ENCODE data around the gene MSL3. TPM values are rescaled to one million over a fixed set of nuclear protein-coding genes. Genes with fewer than 3 reads are reported as not detected.
A peak's percentile ranks its signal among the peaks of the same experiment; 100 is the strongest.

Gene MSL3
- total RNA-seq, 1 donor from 2014 or later: 34.9 TPM

DNA sequence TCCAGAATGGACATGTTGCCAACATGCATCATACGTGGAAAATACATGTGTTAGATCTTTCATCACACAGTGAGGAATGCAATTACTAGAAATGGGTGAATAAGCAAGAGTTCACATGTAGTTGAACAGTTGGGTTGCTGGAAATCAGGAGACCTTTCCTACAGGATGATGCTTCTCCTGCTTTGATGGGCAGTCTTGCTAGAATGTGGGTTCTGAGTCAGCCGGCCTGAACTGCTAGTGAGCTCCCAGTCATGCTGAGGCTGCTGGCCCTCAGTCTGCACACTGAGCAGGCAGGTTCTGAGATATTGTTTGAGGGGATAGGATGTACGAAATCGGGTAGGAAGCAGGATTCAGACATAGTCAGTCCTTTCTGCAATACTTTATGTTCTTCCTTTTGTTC is 20.2 kb downstream of the MSL3 start:
- no peak for ATAC-seq
- TF ChIP-seq, protein P1, sequence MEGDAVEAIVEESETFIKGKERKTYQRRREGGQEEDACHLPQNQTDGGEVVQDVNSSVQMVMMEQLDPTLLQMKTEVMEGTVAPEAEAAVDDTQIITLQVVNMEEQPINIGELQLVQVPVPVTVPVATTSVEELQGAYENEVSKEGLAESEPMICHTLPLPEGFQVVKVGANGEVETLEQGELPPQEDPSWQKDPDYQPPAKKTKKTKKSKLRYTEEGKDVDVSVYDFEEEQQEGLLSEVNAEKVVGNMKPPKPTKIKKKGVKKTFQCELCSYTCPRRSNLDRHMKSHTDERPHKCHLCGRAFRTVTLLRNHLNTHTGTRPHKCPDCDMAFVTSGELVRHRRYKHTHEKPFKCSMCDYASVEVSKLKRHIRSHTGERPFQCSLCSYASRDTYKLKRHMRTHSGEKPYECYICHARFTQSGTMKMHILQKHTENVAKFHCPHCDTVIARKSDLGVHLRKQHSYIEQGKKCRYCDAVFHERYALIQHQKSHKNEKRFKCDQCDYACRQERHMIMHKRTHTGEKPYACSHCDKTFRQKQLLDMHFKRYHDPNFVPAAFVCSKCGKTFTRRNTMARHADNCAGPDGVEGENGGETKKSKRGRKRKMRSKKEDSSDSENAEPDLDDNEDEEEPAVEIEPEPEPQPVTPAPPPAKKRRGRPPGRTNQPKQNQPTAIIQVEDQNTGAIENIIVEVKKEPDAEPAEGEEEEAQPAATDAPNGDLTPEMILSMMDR (IDR thresholded peaks at IDR 0.05): no peak
- no peak overlapping the region for H3K27ac ChIP-seq
- H3K9me3 ChIP-seq: no peaks in the 10 kb centered on the region
- peaks cover 22% of the 10 kb centered on the region for H3K36me3 ChIP-seq
- no peaks in the 10 kb centered on the region for H3K4me1 ChIP-seq
- no peaks in the 10 kb centered on the region for H3K27me3 ChIP-seq (ENCODE audit: low read depth)
- DNase-seq: no peak
- no peak overlapping the region for H3K4me3 ChIP-seq
- intact Hi-C loops (cut with DNase I): no loop called here

DNA sequence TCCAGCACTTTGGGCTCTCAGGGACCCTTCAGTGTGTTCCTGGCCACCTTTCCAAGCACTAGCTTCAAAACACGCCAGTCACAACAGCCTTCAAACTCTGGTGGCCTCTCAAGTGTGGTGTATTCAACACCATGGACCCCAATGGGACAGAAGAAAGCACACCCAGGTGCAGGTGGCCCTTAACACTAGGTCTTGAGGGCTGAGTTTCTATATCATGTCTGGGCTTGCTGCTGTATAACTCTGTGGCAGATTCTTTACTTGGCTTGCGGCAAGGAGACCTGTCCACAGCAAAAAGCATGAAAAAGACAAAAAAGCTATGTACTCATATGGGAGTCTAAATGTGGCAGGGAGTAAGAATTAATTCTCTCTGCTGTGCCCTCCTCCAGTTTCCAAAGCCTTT is 23.1 kb downstream of the MSL3 start:
- intact Hi-C loops (cut with DNase I): no loop called here
- Histone ChIP-seq H3K9me3 (no peaks in the 10 kb centered on the region), H3K36me3 (peaks cover 6% of the 10 kb centered on the region), H3K27me3 (ENCODE audit: low read depth) (no peaks in the 10 kb centered on the region), H3K4me3 (no peak overlapping the region), H3K4me1 (no peaks in the 10 kb centered on the region), H3K27ac (no peak overlapping the region)
- no peak for ATAC-seq
- no peak for DNase-seq
- TF ChIP-seq, protein P1 (IDR thresholded peaks at IDR 0.05): no peak

DNA sequence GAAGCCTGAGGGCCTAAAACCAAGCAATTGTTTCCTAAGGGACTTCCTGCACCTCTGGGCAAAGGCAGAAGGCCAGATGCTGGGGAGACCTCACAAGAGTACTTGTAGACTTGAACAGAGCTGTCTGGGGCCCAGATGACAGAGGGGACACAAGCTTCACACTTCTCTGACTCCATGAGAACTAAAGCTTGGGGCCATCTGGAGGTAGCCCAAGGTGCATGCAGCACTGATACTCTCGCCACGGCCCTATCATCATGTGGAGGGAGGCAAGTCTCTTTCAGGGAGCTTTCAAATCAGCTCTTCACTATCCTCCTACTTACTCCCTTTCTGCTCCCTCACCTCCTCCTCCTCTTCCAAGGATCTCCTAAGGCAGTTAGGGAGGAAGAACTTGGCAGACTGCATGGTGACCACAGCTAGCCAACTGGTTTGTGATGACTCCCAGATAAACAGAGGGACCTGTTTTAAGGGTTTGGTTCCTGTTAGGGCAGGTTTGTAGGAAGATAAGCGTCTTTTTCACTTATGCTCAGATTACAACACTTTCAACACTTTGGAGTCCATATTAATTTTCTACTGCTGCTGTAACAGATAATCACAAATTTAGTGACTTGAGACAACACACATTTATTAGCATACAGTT is 23.8 kb downstream of the MSL3 start:
- H3K9me3 ChIP-seq: no peaks in the 10 kb centered on the region
- H3K27me3 ChIP-seq (ENCODE audit: low read depth): no peaks in the 10 kb centered on the region
- no peaks in the 10 kb centered on the region for H3K36me3 ChIP-seq
- intact Hi-C loops (cut with DNase I): no loop called here
- H3K4me3 ChIP-seq: no peak overlapping the region
- no peak overlapping the region for H3K27ac ChIP-seq
- H3K4me1 ChIP-seq: no peaks in the 10 kb centered on the region
- TF ChIP-seq, protein P1 (IDR thresholded peaks at IDR 0.05): no peak
- DNase-seq: no peak
- ATAC-seq: no peak

DNA sequence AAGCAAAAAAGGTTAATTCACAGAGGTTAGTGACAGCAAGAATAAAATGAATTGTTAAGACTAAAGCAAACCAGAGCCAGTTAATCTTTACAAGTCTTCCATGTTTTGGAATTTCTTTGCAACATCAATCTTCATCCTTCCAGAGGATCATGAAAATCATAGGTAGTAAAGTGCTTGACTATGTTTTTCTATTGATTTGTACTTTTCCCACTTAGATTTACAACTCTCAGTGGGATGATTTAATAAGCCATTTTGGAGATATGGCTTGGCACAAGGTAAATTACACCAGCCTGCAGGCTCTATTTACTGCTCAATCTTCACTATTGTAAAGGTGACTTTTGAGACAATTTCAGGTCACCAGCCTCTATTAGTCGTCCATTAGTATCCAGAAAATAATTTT is 26.5 kb downstream of the MSL3 start:
- Histone ChIP-seq H3K36me3 (no peaks in the 10 kb centered on the region), H3K27me3 (ENCODE audit: low read depth) (no peaks in the 10 kb centered on the region), H3K4me1 (no peaks in the 10 kb centered on the region), H3K9me3 (no peaks in the 10 kb centered on the region), H3K27ac (no peak overlapping the region), H3K4me3 (no peak overlapping the region)
- intact Hi-C loops (cut with DNase I): no loop called here
- TF ChIP-seq, protein P1 (IDR thresholded peaks at IDR 0.05): no peak
- ATAC-seq (no peak), DNase-seq (no peak)

DNA sequence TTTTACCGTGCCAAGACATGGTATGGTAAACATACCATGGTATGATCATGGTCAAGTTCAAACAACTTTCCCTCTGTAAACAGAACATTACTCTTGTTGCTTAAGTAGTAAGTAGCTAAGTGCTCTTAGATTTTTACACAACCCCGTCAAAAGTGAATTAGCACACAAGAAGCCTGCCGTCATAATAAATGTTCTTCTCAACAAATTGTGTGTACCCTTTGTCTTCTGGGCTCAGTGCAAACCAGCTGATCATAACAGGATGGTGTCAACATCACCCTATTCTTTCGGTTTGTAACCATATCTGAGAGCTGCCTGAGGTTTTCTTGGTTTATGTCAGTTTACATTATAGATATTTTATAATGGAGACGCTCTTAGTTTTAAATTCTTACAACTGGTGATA is 28.8 kb downstream of the MSL3 start:
- TF ChIP-seq, protein P1 (IDR thresholded peaks at IDR 0.05): no peak
- H3K36me3 ChIP-seq: no peaks in the 10 kb centered on the region
- intact Hi-C loops (cut with DNase I): no loop called here
- peak in 1 of 2 donors; percentile 68 for ATAC-seq
- H3K27me3 ChIP-seq (ENCODE audit: low read depth): no peaks in the 10 kb centered on the region
- no peak overlapping the region for H3K27ac ChIP-seq
- no peak for DNase-seq
- peak overlapping the region; percentile 29 for H3K4me3 ChIP-seq
- H3K9me3 ChIP-seq: no peaks in the 10 kb centered on the region
- H3K4me1 ChIP-seq: no peaks in the 10 kb centered on the region

Measured in lower lobe of right lung (tissue), 2 donors.